MM.1S (cell line): ENCODE results near the gene PLCG2.

Source experiments
- DNase-seq: peaks from one replicate; pipeline ENCODE4 v3.0.0-alpha.2; 2015
- H2AFZ ChIP-seq: fragments of 300-600 bp; sonication (generic); 2 replicates; pipeline ENCODE4 v1.6.0; 2016; ENCODE audit warnings: antibody characterized with exemption, low read length
- H3F3A ChIP-seq: fragments of 300-600 bp; sonication (generic); 2 replicates; pipeline ENCODE4 v1.6.1; 2016; ENCODE audit warnings: mild to moderate bottlenecking, antibody characterized with exemption, low read length, moderate library complexity, mixed read lengths; ENCODE audit not compliant: insufficient read depth
- H3K27ac ChIP-seq: fragments of 300-600 bp; sonication (generic); 2 replicates; pipeline ENCODE4 v1.5.1; 2016; ENCODE audit warnings: mild to moderate bottlenecking, low read length
- H3K27me3 ChIP-seq: fragments of 300-600 bp; sonication (generic); replicated peaks from 2 replicates; pipeline ENCODE4 v1.6.0; 2016; ENCODE audit warnings: low read length; ENCODE audit not compliant: insufficient read depth
- H3K36me3 ChIP-seq: fragments of 300-600 bp; sonication (generic); replicated peaks from 2 replicates; pipeline ENCODE4 v1.6.1; 2016; ENCODE audit warnings: mild to moderate bottlenecking, low read length, mixed read lengths; ENCODE audit not compliant: insufficient read depth
- H3K4me1 ChIP-seq: fragments of 300-600 bp; sonication (generic); 2 replicates; pipeline ENCODE4 v1.6.1; 2016; ENCODE audit warnings: low read length, mixed read lengths
- H3K4me2 ChIP-seq: fragments of 300-600 bp; sonication (generic); 2 replicates; pipeline ENCODE4 v1.6.0; 2016; ENCODE audit warnings: low read depth, low read length
- H3K4me3 ChIP-seq: fragments of 300-600 bp; sonication (generic); 2 replicates; pipeline ENCODE4 v1.5.1; 2016; ENCODE audit warnings: low read length, mixed read lengths
- H3K79me2 ChIP-seq: fragments of 300-600 bp; sonication (generic); 2 replicates; pipeline ENCODE4 v1.6.1; 2016; ENCODE audit warnings: mixed run types, low read length, mixed read lengths
- H3K9ac ChIP-seq: fragments of 300-600 bp; sonication (generic); 2 replicates; pipeline ENCODE4 v1.6.1; 2016; ENCODE audit warnings: low read length, mixed read lengths
- H3K9me2 ChIP-seq: fragments of 300-600 bp; sonication (generic); replicated peaks from 2 replicates; pipeline ENCODE4 v1.6.1; 2016; ENCODE audit warnings: mild to moderate bottlenecking, low read length, mixed read lengths; ENCODE audit not compliant: insufficient read depth
- H3K9me3 ChIP-seq: fragments of 300-600 bp; sonication (generic); replicated peaks from 2 replicates; pipeline ENCODE4 v1.6.1; 2016; ENCODE audit warnings: mild to moderate bottlenecking, low read length, mixed read lengths; ENCODE audit not compliant: insufficient read depth
- H4K20me1 ChIP-seq: fragments of 300-600 bp; sonication (generic); 2 replicates; pipeline ENCODE4 v1.6.1; 2016; ENCODE audit warnings: mild to moderate bottlenecking, low read length, moderate library complexity, mixed read lengths; ENCODE audit not compliant: insufficient read depth
- EZH2 ChIP-seq: fragments of 300-600 bp; sonication (generic); optimal IDR thresholded peaks from 2 replicates; pipeline ENCODE3; 2017; ENCODE audit warnings: low read depth, mild to moderate bottlenecking, antibody characterized with exemption, low read length, mixed read lengths
- EZH2phosphoT487 ChIP-seq: fragments of 300-600 bp; sonication (generic); IDR thresholded peaks from 2 replicates; pipeline ENCODE4 v1.6.1; 2018; ENCODE audit warnings: antibody characterized with exemption, low read length
- TF ChIP-seq, protein P1 (sequence below): fragments of 300-600 bp; sonication (generic); IDR thresholded peaks from 2 replicates; pipeline ENCODE4 v1.5.1; 2016; ENCODE audit warnings: antibody characterized with exemption, low read length, mixed read lengths

The PLCG2 gene

DNA sequence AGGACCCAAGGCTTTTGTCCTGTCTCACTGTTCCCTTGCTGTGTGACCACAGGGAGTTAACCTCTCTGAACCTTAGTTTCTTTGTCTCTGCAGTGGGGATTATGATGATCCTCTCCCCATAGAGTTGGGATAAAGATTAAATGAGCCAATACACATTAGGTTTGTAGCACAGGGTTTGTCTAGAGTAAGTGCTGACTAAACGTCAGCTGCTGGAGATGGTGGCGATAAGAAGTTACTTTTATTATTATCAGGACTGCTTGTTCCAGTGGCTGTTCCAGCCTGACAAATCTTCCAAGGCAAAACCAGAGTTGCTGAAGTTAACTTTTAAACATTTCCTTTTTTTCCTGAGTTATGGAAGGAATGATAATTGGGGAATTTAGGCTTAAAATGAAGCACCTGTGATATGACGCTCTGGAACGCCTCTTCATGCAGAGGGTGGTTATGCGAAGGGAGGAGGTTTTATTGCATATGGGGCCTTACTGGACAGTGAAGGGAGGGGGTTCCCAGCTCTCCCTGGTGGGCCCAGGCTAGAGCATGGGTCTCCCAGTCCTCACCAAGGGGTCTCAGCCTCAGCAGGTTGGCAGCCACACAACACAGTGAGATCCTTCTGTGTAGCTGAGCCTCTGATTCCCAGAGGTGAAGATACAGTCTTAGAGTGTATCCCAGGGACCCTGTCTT, 35.8 kb downstream of the PLCG2 start:
- no peak for DNase-seq
- H3K9ac ChIP-seq = no peak overlapping the region
- no peaks in the 10 kb centered on the region for H3K36me3 ChIP-seq
- H4K20me1 ChIP-seq = no peaks in the 10 kb centered on the region
- no peak overlapping the region for H3K4me3 ChIP-seq
- peaks cover 36% of the 10 kb centered on the region for H3K4me1 ChIP-seq
- no peak overlapping the region for H3K27ac ChIP-seq
- peaks cover 41% of the 10 kb centered on the region for H3K79me2 ChIP-seq
- TF ChIP-seq EZH2phosphoT487 (no peak), EZH2 (no peak)
- TF ChIP-seq, protein P1, sequence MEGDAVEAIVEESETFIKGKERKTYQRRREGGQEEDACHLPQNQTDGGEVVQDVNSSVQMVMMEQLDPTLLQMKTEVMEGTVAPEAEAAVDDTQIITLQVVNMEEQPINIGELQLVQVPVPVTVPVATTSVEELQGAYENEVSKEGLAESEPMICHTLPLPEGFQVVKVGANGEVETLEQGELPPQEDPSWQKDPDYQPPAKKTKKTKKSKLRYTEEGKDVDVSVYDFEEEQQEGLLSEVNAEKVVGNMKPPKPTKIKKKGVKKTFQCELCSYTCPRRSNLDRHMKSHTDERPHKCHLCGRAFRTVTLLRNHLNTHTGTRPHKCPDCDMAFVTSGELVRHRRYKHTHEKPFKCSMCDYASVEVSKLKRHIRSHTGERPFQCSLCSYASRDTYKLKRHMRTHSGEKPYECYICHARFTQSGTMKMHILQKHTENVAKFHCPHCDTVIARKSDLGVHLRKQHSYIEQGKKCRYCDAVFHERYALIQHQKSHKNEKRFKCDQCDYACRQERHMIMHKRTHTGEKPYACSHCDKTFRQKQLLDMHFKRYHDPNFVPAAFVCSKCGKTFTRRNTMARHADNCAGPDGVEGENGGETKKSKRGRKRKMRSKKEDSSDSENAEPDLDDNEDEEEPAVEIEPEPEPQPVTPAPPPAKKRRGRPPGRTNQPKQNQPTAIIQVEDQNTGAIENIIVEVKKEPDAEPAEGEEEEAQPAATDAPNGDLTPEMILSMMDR = no peak
- peaks cover 34% of the 10 kb centered on the region for H3F3A ChIP-seq
- H3K9me2 ChIP-seq = no peaks in the 10 kb centered on the region
- no peak overlapping the region for H2AFZ ChIP-seq
- no peak overlapping the region for H3K4me2 ChIP-seq
- no peaks in the 10 kb centered on the region for H3K9me3 ChIP-seq
- no peaks in the 10 kb centered on the region for H3K27me3 ChIP-seq

DNA sequence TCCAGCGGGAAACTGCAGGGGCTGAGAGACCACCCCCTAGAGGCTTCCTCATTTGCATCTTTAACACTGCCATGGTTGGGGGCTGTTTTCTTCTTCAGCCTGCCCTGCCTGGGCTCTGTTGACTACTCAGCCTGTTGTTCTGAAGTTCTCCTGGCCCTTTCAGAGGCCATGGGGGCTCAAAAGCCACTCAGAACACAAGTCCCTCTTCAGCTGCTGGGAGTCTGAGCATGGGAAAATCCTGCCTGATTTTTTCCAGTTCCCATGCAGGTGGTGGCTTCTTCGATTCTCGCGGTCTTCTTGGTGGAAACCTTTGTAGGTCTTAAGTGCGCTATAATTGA, 36.3 kb downstream of the PLCG2 start:
- Histone ChIP-seq H3K9me3 (no peaks in the 10 kb centered on the region), H2AFZ (no peak overlapping the region), H3K4me1 (peaks cover 37% of the 10 kb centered on the region), H3K4me3 (no peak overlapping the region), H3F3A (peaks cover 29% of the 10 kb centered on the region), H3K27me3 (no peaks in the 10 kb centered on the region), H3K79me2 (peaks cover 41% of the 10 kb centered on the region), H3K4me2 (no peak overlapping the region), H3K36me3 (no peaks in the 10 kb centered on the region), H3K27ac (no peak overlapping the region), H3K9me2 (no peaks in the 10 kb centered on the region), H4K20me1 (no peaks in the 10 kb centered on the region), H3K9ac (no peak overlapping the region)
- DNase-seq = no peak
- TF ChIP-seq EZH2 (no peak), EZH2phosphoT487 (no peak)
- TF ChIP-seq, protein P1 = no peak

GRCh38 chr16:81816351-81816750, 37.3 kb downstream of the PLCG2 start:
- Histone ChIP-seq H2AFZ (no peak overlapping the region), H3K9me2 (no peaks in the 10 kb centered on the region), H3K27me3 (no peaks in the 10 kb centered on the region), H3K9me3 (no peaks in the 10 kb centered on the region), H3K36me3 (no peaks in the 10 kb centered on the region), H3K4me1 (peaks cover 30% of the 10 kb centered on the region), H3K4me2 (peak overlapping the region; percentile 96; the same call in 1 of the 2 replicates), H4K20me1 (no peaks in the 10 kb centered on the region), H3K27ac (peak overlapping the region; percentile 100), H3F3A (peaks cover 24% of the 10 kb centered on the region), H3K79me2 (peaks cover 41% of the 10 kb centered on the region), H3K9ac (peak overlapping the region; percentile 95; the same call in 1 of the 2 replicates), H3K4me3 (no peak overlapping the region)
- DNase-seq = no peak
- TF ChIP-seq EZH2 (no peak), EZH2phosphoT487 (no peak)
- TF ChIP-seq, protein P1 = no peak
